ENCODE measurements around the gene FAM184A. TPM values are rescaled to one million over a fixed set of nuclear protein-coding genes. Genes with fewer than 3 reads are reported as not detected.

FAM184A gene
- total RNA-seq, 6 experiments from 2014 or later = not detected

DNA sequence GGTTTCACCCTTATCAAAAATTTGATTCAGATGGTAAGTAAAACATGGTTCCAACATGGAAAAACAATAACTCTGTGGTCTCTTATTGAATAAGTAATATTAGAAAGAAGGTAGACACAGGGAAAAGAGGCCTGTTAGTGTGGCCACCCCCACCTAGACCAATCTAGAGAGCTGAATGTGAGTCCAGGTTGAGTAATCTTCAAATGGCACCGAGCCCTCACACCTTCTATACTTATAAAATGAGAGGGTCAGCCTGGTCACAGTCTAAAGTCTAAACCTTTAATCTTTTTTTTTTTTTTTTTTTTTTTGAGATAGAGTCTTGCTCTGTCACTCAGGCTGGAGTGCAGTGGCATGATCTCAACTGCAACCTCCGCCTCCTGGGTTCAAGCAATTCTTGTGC is 6.9 kb downstream of the FAM184A start:
- Mint-ChIP-seq H3K4me1 (ENCODE audit: low read depth) (no peaks in the 10 kb centered on the region), H3K9me3 (no peaks in the 10 kb centered on the region), H3K4me3 (no peak overlapping the region), H3K27ac (no peak overlapping the region), H3K27me3 (ENCODE audit: insufficient read depth) (peaks cover 9% of the 10 kb centered on the region; the same call in 1 of the 2 replicates), H3K36me3 (ENCODE audit: low read depth) (no peaks in the 10 kb centered on the region)
- DNase-seq = no peak
- no peak for TF ChIP-seq CTCF (IDR thresholded peaks at IDR 0.05)

DNA sequence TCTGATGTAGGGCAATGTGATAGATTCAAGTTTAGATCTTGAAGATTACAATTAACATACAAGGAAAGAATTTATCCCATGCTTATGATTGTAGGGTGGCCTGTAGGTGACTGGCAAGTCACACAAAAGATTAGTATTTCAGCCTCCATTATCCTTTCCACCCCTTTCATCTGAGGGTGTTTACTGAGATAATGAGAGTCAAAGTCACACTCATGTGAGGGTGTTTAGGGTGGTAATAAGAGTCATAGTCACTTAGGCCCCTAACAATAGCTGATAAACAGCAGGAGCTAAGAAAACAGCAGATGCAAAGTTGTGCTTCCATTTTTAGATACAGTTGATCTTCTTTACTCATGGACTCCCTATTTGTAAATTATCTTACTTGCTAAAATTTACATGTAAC is 11.4 kb downstream of the FAM184A start:
- no peak for DNase-seq
- no peak overlapping the region for H3K27ac Mint-ChIP-seq
- no peaks in the 10 kb centered on the region for H3K4me1 Mint-ChIP-seq (ENCODE audit: low read depth)
- TF ChIP-seq CTCF (IDR thresholded peaks at IDR 0.05) = no peak
- no peaks in the 10 kb centered on the region for H3K36me3 Mint-ChIP-seq (ENCODE audit: low read depth)
- no peaks in the 10 kb centered on the region for H3K27me3 Mint-ChIP-seq (ENCODE audit: insufficient read depth)
- no peaks in the 10 kb centered on the region for H3K9me3 Mint-ChIP-seq
- H3K4me3 Mint-ChIP-seq = no peak overlapping the region

DNA sequence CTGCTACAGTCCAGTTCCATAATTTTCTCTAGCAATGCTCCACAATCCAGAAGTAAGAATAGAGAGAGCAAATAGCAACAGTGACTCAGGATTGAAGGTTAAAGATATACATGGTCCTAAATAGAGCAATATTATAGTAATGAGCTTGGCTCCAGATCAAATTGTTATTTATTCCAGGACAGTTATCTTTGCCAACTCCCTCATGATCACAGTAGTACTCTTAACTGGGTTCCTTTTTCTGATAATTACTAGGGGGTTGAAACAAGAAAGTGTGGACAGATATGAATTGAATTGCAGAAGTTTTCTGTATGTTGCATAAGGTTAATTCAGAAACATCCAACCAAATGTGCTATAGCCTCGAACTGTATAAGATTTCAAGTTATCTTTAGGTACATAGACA is 11.9 kb downstream of the FAM184A start:
- no peaks in the 10 kb centered on the region for H3K27me3 Mint-ChIP-seq (ENCODE audit: insufficient read depth)
- H3K36me3 Mint-ChIP-seq (ENCODE audit: low read depth) = no peaks in the 10 kb centered on the region
- no peaks in the 10 kb centered on the region for H3K9me3 Mint-ChIP-seq
- H3K4me3 Mint-ChIP-seq = no peak overlapping the region
- no peak for DNase-seq
- no peak overlapping the region for H3K27ac Mint-ChIP-seq
- no peaks in the 10 kb centered on the region for H3K4me1 Mint-ChIP-seq (ENCODE audit: low read depth)
- no peak for TF ChIP-seq CTCF (IDR thresholded peaks at IDR 0.05)

GRCh38 chr6:119065955-119066354 is 12.5 kb downstream of the FAM184A start:
- H3K4me3 Mint-ChIP-seq = no peak overlapping the region
- no peaks in the 10 kb centered on the region for H3K36me3 Mint-ChIP-seq (ENCODE audit: low read depth)
- no peaks in the 10 kb centered on the region for H3K4me1 Mint-ChIP-seq (ENCODE audit: low read depth)
- H3K9me3 Mint-ChIP-seq = no peaks in the 10 kb centered on the region
- no peak overlapping the region for H3K27ac Mint-ChIP-seq
- no peaks in the 10 kb centered on the region for H3K27me3 Mint-ChIP-seq (ENCODE audit: insufficient read depth)
- no peak for TF ChIP-seq CTCF (IDR thresholded peaks at IDR 0.05)
- DNase-seq = no peak

DNA sequence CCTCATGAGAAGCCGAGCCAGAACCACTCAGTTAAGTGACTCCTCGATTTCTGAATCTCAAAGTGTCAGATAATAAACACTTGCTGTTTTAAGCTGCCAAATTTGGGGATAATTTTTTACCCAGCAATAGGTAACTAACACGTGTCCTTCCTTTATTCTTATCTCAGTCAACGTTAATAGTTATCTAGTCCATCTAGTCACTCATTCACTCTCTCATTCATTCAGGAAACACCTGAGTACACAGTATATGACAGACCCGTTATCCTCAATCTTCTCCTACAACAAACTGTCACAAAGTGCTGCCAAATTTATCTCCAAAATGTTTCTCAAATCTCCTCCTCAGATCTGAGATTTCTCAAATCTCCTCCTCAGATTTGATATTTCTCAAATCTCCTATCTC is 13.1 kb downstream of the FAM184A start:
- H3K27me3 Mint-ChIP-seq (ENCODE audit: insufficient read depth) = no peaks in the 10 kb centered on the region
- no peak for TF ChIP-seq CTCF (IDR thresholded peaks at IDR 0.05)
- no peaks in the 10 kb centered on the region for H3K9me3 Mint-ChIP-seq
- DNase-seq = no peak
- H3K36me3 Mint-ChIP-seq (ENCODE audit: low read depth) = no peaks in the 10 kb centered on the region
- no peak overlapping the region for H3K27ac Mint-ChIP-seq
- H3K4me1 Mint-ChIP-seq (ENCODE audit: low read depth) = no peaks in the 10 kb centered on the region
- H3K4me3 Mint-ChIP-seq = no peak overlapping the region

GRCh38 chr6:119063491-119063890 is 15.0 kb downstream of the FAM184A start:
- H3K27ac Mint-ChIP-seq = no peak overlapping the region
- no peaks in the 10 kb centered on the region for H3K4me1 Mint-ChIP-seq (ENCODE audit: low read depth)
- no peak overlapping the region for H3K4me3 Mint-ChIP-seq
- no peak for DNase-seq
- H3K36me3 Mint-ChIP-seq (ENCODE audit: low read depth) = no peaks in the 10 kb centered on the region
- H3K27me3 Mint-ChIP-seq (ENCODE audit: insufficient read depth) = no peaks in the 10 kb centered on the region
- no peak for TF ChIP-seq CTCF (IDR thresholded peaks at IDR 0.05)
- peaks cover 5% of the 10 kb centered on the region for H3K9me3 Mint-ChIP-seq
